ENCODE measurements around the gene TMEM179. TPM values are rescaled to one million over a fixed set of nuclear protein-coding genes. Genes with fewer than 3 reads are reported as not detected.

The TMEM179 gene
- total and polyA plus RNA-seq, 2 donors (not counting 3 experiments of a cell fraction or from before 2014, with no cell fraction given) = 0.14 TPM; not detected in 1

GRCh38 chr14:104557766-104558165 lies 46.8 kb downstream of the TMEM179 start:
- H3K27me3 ChIP-seq (ENCODE audit: control insufficient read depth in 2 of 2, insufficient read depth in 2 of 2, low read length in 2 of 2) = no peaks in the 10 kb centered on the region
- no peak overlapping the region for H3K9ac ChIP-seq (replicated peaks; ENCODE audit: extremely low read depth, insufficient read depth, low read length)
- FAIRE-seq (no peak), DNase-seq (ENCODE audit: low read depth, low spot score) (no peak)
- H3K4me3 ChIP-seq (replicated peaks in 1 of 3; ENCODE audit: insufficient read depth in 1 of 3, low read depth in 1 of 3, low read length in 3 of 3) = no peak overlapping the region
- no peaks in the 10 kb centered on the region for H3K9me3 ChIP-seq (replicated peaks; ENCODE audit: control insufficient read depth, insufficient read depth, low read length)
- ChIA-PET CTCF (interaction anchor here (1.4 kb wide), 1 partner anchor 420 kb away, joined by 4 read pairs; no protein-coding TSS in a partner anchor), POLR2A (no interaction called here)
- intact Hi-C loops (cut with micrococcal nuclease) = no loop called here
- H3K9me1 ChIP-seq (replicated peaks; ENCODE audit: control insufficient read depth, extremely low read depth, insufficient read depth, low read length) = no peaks in the 10 kb centered on the region
- dilution Hi-C loops (cut with MboI; ENCODE audit: extremely low pct_ligation_motif_present, low sequenced_read_pairs) = no loop called here
- no peaks in the 10 kb centered on the region for H3K36me3 ChIP-seq (ENCODE audit: control insufficient read depth in 2 of 2, extremely low read depth in 1 of 2, insufficient read depth in 2 of 2, low read length in 2 of 2)
- no peak overlapping the region for H2AFZ ChIP-seq (ENCODE audit: low read depth, low read length)
- H3K4me1 ChIP-seq (ENCODE audit: control insufficient read depth, extremely low read depth, insufficient read depth, low read length) = no peaks in the 10 kb centered on the region
- no peak overlapping the region for H3K4me2 ChIP-seq (ENCODE audit: insufficient read depth, low read length)
- H3K27ac ChIP-seq (ENCODE audit: insufficient read depth, low read depth, low read length) = no peak overlapping the region
- no peaks in the 10 kb centered on the region for H4K20me1 ChIP-seq (replicated peaks; ENCODE audit: control insufficient read depth, extremely low read depth, insufficient read depth, low read length)
- TF ChIP-seq MAX (IDR thresholded peaks at IDR 0.05; ENCODE audit: insufficient read depth, insufficient read length) (no peak), JUN (IDR thresholded peaks at IDR 0.05; ENCODE audit: borderline replicate concordance, insufficient read depth, insufficient read length, low read depth) (no peak)
- no peaks in the 10 kb centered on the region for H3K79me2 ChIP-seq (ENCODE audit: control insufficient read depth, insufficient read depth, low read length)
- no TSS peak for BruUV-seq (replicated peaks)

GRCh38 chr14:104557086-104557485 lies 47.5 kb downstream of the TMEM179 start:
- TF ChIP-seq EZH2 (IDR thresholded peaks at IDR 0.05; ENCODE audit: borderline replicate concordance, low read depth, low read length, severe bottlenecking) = no peak
- no peak for TF ChIP-seq JUN (IDR thresholded peaks at IDR 0.05; ENCODE audit: borderline replicate concordance, insufficient read depth, insufficient read length, low read depth)
- no peak for TF ChIP-seq CTCF (IDR thresholded peaks at IDR 0.05; ENCODE audit: extremely low read depth in 1 of 2, insufficient read depth in 1 of 2, low read depth in 1 of 2, low read length in 2 of 2)
- TF ChIP-seq GATA2 (IDR thresholded peaks at IDR 0.05; ENCODE audit: insufficient read depth, insufficient read length, low read depth, low read length) = no peak
- TF ChIP-seq FOS (IDR thresholded peaks at IDR 0.05; ENCODE audit: borderline replicate concordance, insufficient read depth, low read length) = no peak
- TF ChIP-seq POLR2AphosphoS5 (IDR thresholded peaks at IDR 0.05; ENCODE audit: insufficient read depth, low read depth, low read length) = no peak
- no peak for TF ChIP-seq MAX (IDR thresholded peaks at IDR 0.05; ENCODE audit: insufficient read depth, insufficient read length)
- no peak for TF ChIP-seq MYC (IDR thresholded peaks at IDR 0.05; ENCODE audit: low read depth, low read length)
- TF ChIP-seq POLR2A (IDR thresholded peaks at IDR 0.05; ENCODE audit: low read depth, low read length) = no peak
- no TSS peak for BruUV-seq (replicated peaks)
- H3K4me1 ChIP-seq (ENCODE audit: control insufficient read depth, extremely low read depth, insufficient read depth, low read length) = no peaks in the 10 kb centered on the region
- ChIA-PET CTCF (interaction anchor here (1.5 kb wide), 1 partner anchor 419 kb away, joined by 4 read pairs; no protein-coding TSS in a partner anchor), POLR2A (no interaction called here)
- no peak overlapping the region for H3K9ac ChIP-seq (replicated peaks; ENCODE audit: extremely low read depth, insufficient read depth, low read length)
- no peak overlapping the region for H3K4me3 ChIP-seq (replicated peaks in 1 of 3; ENCODE audit: insufficient read depth in 1 of 3, low read depth in 1 of 3, low read length in 3 of 3)
- no peaks in the 10 kb centered on the region for H3K36me3 ChIP-seq (ENCODE audit: control insufficient read depth in 2 of 2, extremely low read depth in 1 of 2, insufficient read depth in 2 of 2, low read length in 2 of 2)
- H3K9me3 ChIP-seq (replicated peaks; ENCODE audit: control insufficient read depth, insufficient read depth, low read length) = no peaks in the 10 kb centered on the region
- H4K20me1 ChIP-seq (replicated peaks; ENCODE audit: control insufficient read depth, extremely low read depth, insufficient read depth, low read length) = no peaks in the 10 kb centered on the region
- no peaks in the 10 kb centered on the region for H3K27me3 ChIP-seq (ENCODE audit: control insufficient read depth in 2 of 2, insufficient read depth in 2 of 2, low read length in 2 of 2)
- intact Hi-C loops (cut with micrococcal nuclease) = no loop called here
- FAIRE-seq (no peak), DNase-seq (ENCODE audit: low read depth, low spot score) (no peak)
- no peak overlapping the region for H3K4me2 ChIP-seq (ENCODE audit: insufficient read depth, low read length)
- H3K79me2 ChIP-seq (ENCODE audit: control insufficient read depth, insufficient read depth, low read length) = no peaks in the 10 kb centered on the region
- dilution Hi-C loops (cut with MboI; ENCODE audit: extremely low pct_ligation_motif_present, low sequenced_read_pairs) = no loop called here
- no peak overlapping the region for H3K27ac ChIP-seq (ENCODE audit: insufficient read depth, low read depth, low read length)
- no peak overlapping the region for H2AFZ ChIP-seq (ENCODE audit: low read depth, low read length)
- no peaks in the 10 kb centered on the region for H3K9me1 ChIP-seq (replicated peaks; ENCODE audit: control insufficient read depth, extremely low read depth, insufficient read depth, low read length)

All from endothelial cell of umbilical vein (primary cell).